Measurements from ENCODE around the gene ABCC3. TPM values are rescaled to one million over a fixed set of nuclear protein-coding genes. Genes with fewer than 3 reads are reported as not detected.

ABCC3 gene
- total RNA-seq, 1 experiment from 2014 or later, result 0.56 TPM

DNA sequence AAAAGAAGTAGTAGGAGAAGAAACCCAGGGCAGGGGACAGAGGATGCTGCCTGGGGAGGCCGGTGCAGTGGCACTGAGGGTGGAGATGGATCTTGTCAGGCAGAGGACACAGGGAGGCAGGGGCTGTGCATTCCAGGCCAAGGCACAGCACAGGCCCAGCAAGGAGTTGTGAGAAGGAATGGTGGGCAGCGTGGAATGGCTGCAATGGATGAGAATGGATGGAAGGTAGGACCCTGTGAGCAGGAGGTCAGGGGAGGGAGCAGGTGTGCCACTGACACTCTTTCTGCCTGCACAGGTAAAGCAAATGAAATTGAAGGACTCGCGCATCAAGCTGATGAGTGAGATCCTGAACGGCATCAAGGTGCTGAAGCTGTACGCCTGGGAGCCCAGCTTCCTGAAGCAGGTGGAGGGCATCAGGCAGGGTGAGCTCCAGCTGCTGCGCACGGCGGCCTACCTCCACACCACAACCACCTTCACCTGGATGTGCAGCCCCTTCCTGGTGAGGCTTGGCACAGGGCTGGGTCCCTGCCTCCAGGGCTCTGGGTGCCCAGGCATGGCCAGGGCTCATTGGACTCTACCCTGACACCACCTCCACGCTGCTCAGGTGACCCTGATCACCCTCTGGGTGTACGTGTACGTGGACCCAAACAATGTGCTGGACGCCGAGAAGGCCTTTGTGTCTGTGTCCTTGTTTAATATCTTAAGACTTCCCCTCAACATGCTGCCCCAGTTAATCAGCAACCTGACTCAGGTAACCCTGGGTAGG lies 32.8 kb downstream of the ABCC3 start:
- Histone ChIP-seq H3K4me1 (ENCODE audit: insufficient read depth, low read length, poor library complexity, severe bottlenecking) (no peaks in the 10 kb centered on the region), H3K27me3 (replicated peaks; ENCODE audit: insufficient read depth, low read depth, low read length, poor library complexity) (no peaks in the 10 kb centered on the region), H3K36me3 (ENCODE audit: insufficient read depth, low read length, poor library complexity, severe bottlenecking) (no peaks in the 10 kb centered on the region), H3K27ac (ENCODE audit: low read depth, low read length, poor library complexity, severe bottlenecking) (no peak overlapping the region), H3K9me3 (ENCODE audit: low read depth, low read length, poor library complexity, severe bottlenecking) (no peaks in the 10 kb centered on the region), H3K4me3 (ENCODE audit: low read depth, low read length, poor library complexity, severe bottlenecking) (no peak overlapping the region)
- DNase-seq (ENCODE audit: low spot score), result no peak
- TF ChIP-seq, protein P1, sequence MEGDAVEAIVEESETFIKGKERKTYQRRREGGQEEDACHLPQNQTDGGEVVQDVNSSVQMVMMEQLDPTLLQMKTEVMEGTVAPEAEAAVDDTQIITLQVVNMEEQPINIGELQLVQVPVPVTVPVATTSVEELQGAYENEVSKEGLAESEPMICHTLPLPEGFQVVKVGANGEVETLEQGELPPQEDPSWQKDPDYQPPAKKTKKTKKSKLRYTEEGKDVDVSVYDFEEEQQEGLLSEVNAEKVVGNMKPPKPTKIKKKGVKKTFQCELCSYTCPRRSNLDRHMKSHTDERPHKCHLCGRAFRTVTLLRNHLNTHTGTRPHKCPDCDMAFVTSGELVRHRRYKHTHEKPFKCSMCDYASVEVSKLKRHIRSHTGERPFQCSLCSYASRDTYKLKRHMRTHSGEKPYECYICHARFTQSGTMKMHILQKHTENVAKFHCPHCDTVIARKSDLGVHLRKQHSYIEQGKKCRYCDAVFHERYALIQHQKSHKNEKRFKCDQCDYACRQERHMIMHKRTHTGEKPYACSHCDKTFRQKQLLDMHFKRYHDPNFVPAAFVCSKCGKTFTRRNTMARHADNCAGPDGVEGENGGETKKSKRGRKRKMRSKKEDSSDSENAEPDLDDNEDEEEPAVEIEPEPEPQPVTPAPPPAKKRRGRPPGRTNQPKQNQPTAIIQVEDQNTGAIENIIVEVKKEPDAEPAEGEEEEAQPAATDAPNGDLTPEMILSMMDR (conservative IDR thresholded peaks at IDR 0.05; ENCODE audit: low read depth, low read length), result no peak
- no peak for TF ChIP-seq EZH2 (IDR thresholded peaks at IDR 0.05; ENCODE audit: borderline replicate concordance, low read depth, low read length, poor library complexity, severe bottlenecking)
- intact Hi-C loops (cut with micrococcal nuclease; ENCODE audit: unreplicated experiment), result no loop called here
- BruUV-seq (replicated peaks), result no TSS peak
- ChIA-PET CTCF (no interaction called here), POLR2A (ENCODE audit: low non-redundant PET) (no interaction called here)

DNA sequence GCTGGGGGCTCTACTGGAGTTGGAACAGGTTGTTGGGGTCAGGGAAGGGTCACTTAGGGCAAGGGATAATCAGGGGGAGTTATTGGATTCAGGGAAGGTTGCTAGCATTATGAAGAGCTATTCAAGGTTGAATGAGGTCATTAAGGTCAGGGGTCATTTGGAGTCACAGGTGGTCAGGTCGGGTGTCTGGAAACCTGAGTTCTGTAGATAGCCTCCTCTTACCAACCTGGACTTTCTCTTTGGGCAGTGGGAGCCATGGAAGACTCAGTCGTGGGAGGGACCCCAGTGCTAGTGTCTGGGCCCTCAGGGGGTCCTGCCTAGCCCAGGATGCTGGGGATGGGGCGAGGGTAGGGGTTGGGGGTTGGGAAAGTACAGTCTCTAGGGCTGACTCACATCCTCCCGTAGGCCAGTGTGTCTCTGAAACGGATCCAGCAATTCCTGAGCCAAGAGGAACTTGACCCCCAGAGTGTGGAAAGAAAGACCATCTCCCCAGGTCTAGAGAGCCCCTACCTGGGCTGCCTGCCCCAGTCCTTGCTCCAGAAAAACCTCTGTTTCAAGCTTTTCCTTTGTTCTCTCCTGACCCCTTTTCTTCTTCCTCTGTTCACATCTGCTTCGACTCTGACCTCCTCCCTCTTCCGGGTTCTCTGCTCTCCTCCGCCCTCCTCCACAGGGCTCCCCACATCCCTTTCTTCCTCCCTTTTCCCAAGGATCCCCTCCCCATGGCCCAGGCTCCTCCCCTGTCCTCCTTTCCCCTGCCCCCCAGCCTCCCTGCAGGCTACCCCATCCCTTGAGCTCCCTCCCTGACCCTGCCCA lies 33.5 kb downstream of the ABCC3 start:
- H3K27me3 ChIP-seq (replicated peaks; ENCODE audit: insufficient read depth, low read depth, low read length, poor library complexity), result no peaks in the 10 kb centered on the region
- no TSS peak for BruUV-seq (replicated peaks)
- H3K4me3 ChIP-seq (ENCODE audit: low read depth, low read length, poor library complexity, severe bottlenecking), result no peak overlapping the region
- DNase-seq (ENCODE audit: low spot score), result peak; percentile 33
- intact Hi-C loops (cut with micrococcal nuclease; ENCODE audit: unreplicated experiment), result no loop called here
- H3K4me1 ChIP-seq (ENCODE audit: insufficient read depth, low read length, poor library complexity, severe bottlenecking), result no peaks in the 10 kb centered on the region
- H3K36me3 ChIP-seq (ENCODE audit: insufficient read depth, low read length, poor library complexity, severe bottlenecking), result no peaks in the 10 kb centered on the region
- POLR2A ChIA-PET (ENCODE audit: low non-redundant PET), result no interaction called here
- H3K27ac ChIP-seq (ENCODE audit: low read depth, low read length, poor library complexity, severe bottlenecking), result no peak overlapping the region
- H3K9me3 ChIP-seq (ENCODE audit: low read depth, low read length, poor library complexity, severe bottlenecking), result no peaks in the 10 kb centered on the region
- CTCF ChIA-PET, result no interaction called here
- TF ChIP-seq, protein P1 (conservative IDR thresholded peaks at IDR 0.05; ENCODE audit: low read depth, low read length), result no peak

DNA sequence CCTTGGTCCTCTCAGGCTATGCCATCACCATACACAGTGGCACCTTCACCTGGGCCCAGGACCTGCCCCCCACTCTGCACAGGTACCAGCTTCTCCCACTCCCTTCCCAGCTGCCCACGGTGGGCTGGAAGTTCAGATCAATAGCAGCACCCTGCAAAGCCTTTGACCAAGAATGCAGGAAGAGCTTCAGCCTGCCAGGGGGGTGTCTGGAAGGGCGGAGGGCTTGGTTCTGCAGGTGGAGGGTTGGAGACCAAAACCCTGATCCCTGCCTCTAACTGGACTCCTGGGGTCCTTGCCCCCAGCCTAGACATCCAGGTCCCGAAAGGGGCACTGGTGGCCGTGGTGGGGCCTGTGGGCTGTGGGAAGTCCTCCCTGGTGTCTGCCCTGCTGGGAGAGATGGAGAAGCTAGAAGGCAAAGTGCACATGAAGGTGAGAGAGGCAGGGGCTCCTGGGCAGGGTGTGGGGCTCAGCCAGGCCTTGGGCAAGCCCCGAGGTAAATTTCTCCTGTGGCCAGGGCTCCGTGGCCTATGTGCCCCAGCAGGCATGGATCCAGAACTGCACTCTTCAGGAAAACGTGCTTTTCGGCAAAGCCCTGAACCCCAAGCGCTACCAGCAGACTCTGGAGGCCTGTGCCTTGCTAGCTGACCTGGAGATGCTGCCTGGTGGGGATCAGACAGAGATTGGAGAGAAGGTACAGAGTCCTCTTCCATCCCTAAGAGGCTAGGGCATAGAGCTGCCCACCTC lies 34.3 kb downstream of the ABCC3 start:
- TF ChIP-seq, protein P1 (conservative IDR thresholded peaks at IDR 0.05; ENCODE audit: low read depth, low read length), result no peak
- TF ChIP-seq EZH2 (IDR thresholded peaks at IDR 0.05; ENCODE audit: borderline replicate concordance, low read depth, low read length, poor library complexity, severe bottlenecking), result no peak
- POLR2A ChIA-PET (ENCODE audit: low non-redundant PET), result no interaction called here
- intact Hi-C loops (cut with micrococcal nuclease; ENCODE audit: unreplicated experiment), result no loop called here
- no peak for DNase-seq (ENCODE audit: low spot score)
- CTCF ChIA-PET, result no interaction called here
- no peak overlapping the region for H3K27ac ChIP-seq (ENCODE audit: low read depth, low read length, poor library complexity, severe bottlenecking)
- H3K9me3 ChIP-seq (ENCODE audit: low read depth, low read length, poor library complexity, severe bottlenecking), result no peaks in the 10 kb centered on the region
- no peaks in the 10 kb centered on the region for H3K27me3 ChIP-seq (replicated peaks; ENCODE audit: insufficient read depth, low read depth, low read length, poor library complexity)
- H3K4me1 ChIP-seq (ENCODE audit: insufficient read depth, low read length, poor library complexity, severe bottlenecking), result no peaks in the 10 kb centered on the region
- no TSS peak for BruUV-seq (replicated peaks)
- no peaks in the 10 kb centered on the region for H3K36me3 ChIP-seq (ENCODE audit: insufficient read depth, low read length, poor library complexity, severe bottlenecking)
- H3K4me3 ChIP-seq (ENCODE audit: low read depth, low read length, poor library complexity, severe bottlenecking), result no peak overlapping the region

Data from A673 (cell line).